Mesothelial cell of epicardium (in vitro differentiated cells): ENCODE data around the gene TRAF3. TPM values are rescaled to one million over a fixed set of nuclear protein-coding genes. Genes with fewer than 3 reads are reported as not detected.
"Not testable (repeated sequence)": the region's sequence is repeated elsewhere in the genome, so short reads cannot be mapped to it uniquely, and the experiment has no call there.

Experiments
- DNase-seq, 2 experiments: peaks; one replicate each; pipeline ENCODE4 v3.0.0; 2021; ENCODE audit warnings: low spot score in 2 of 2; ENCODE audit not compliant: unreplicated experiment in 2 of 2
- H3K27ac Mint-ChIP-seq: 2 replicates; pipeline ENCODE4 v1.8.0; 2021; ENCODE audit warnings: mixed read lengths
- H3K27me3 Mint-ChIP-seq: 2 replicates; pipeline ENCODE4 v1.8.0; 2021; ENCODE audit warnings: low read depth, mixed read lengths
- H3K36me3 Mint-ChIP-seq: 2 replicates; pipeline ENCODE4 v1.8.0; 2021; ENCODE audit warnings: mixed read lengths
- H3K4me1 Mint-ChIP-seq: 2 replicates; pipeline ENCODE4 v1.8.0; 2021; ENCODE audit warnings: mixed read lengths
- H3K4me3 Mint-ChIP-seq: 2 replicates; pipeline ENCODE4 v1.8.0; 2021; ENCODE audit warnings: mild to moderate bottlenecking, moderate library complexity, mixed read lengths
- H3K9me3 Mint-ChIP-seq: 2 replicates; pipeline ENCODE4 v1.8.0; 2021; ENCODE audit warnings: mixed read lengths
- CTCF ChIP-seq: fragments of 200-600 bp; sonication (generic); IDR thresholded peaks from one replicate; pipeline ENCODE4 v1.5.0; 2021; ENCODE audit warnings: antibody characterized with exemption; ENCODE audit not compliant: unreplicated experiment
- total RNA-seq: library from RNA; stranded (reverse); gene quantifications from 3 replicates; pipeline ENCODE4 v1.2.1, GENCODE V29; 2021

Gene TRAF3
- total RNA-seq, 1 donor from 2014 or later = 26.4 TPM

- no peak for DNase-seq
- no peak overlapping the region for H3K27ac Mint-ChIP-seq
- H3K4me3 Mint-ChIP-seq = no peak overlapping the region
- no peak for TF ChIP-seq CTCF
- H3K9me3 Mint-ChIP-seq = no peaks in the 10 kb centered on the region
- H3K27me3 Mint-ChIP-seq = no peaks in the 10 kb centered on the region
- H3K4me1 Mint-ChIP-seq = peaks cover 9% of the 10 kb centered on the region
- no peaks in the 10 kb centered on the region for H3K36me3 Mint-ChIP-seq
Observed at GRCh38 chr14:102764220-102764671, 13.0 kb upstream of the TRAF3 start.

- H3K27me3 Mint-ChIP-seq, DNase-seq, H3K27ac Mint-ChIP-seq, H3K4me1 Mint-ChIP-seq, H3K36me3 Mint-ChIP-seq, H3K9me3 Mint-ChIP-seq, H3K4me3 Mint-ChIP-seq: not testable (repeated sequence)
Observed at GRCh38 chr14:102765770-102766169, 11.5 kb upstream of the TRAF3 start.

- Mint-ChIP-seq H3K9me3 (no peaks in the 10 kb centered on the region), H3K27me3 (no peaks in the 10 kb centered on the region), H3K4me1 (peaks cover 2% of the 10 kb centered on the region), H3K4me3 (no peak overlapping the region), H3K27ac (no peak overlapping the region), H3K36me3 (no peaks in the 10 kb centered on the region)
- TF ChIP-seq CTCF = no peak
- DNase-seq = no peak
Observed at GRCh38 chr14:102768223-102769048, 8.8 kb upstream of the TRAF3 start.

GRCh38 chr14:102769049-102769327 lies 8.3 kb upstream of the TRAF3 start:
- no peak for TF ChIP-seq CTCF
- Mint-ChIP-seq H3K36me3 (no peaks in the 10 kb centered on the region), H3K27me3 (no peaks in the 10 kb centered on the region), H3K4me3 (no peak overlapping the region), H3K9me3 (no peaks in the 10 kb centered on the region), H3K4me1 (peaks cover 2% of the 10 kb centered on the region), H3K27ac (no peak overlapping the region)
- DNase-seq = no peak

GRCh38 chr14:102770147-102771123 lies 6.8 kb upstream of the TRAF3 start:
- Mint-ChIP-seq H3K9me3 (no peaks in the 10 kb centered on the region), H3K36me3 (no peaks in the 10 kb centered on the region), H3K27me3 (no peaks in the 10 kb centered on the region), H3K4me1 (peaks cover 9% of the 10 kb centered on the region), H3K27ac (no peak overlapping the region), H3K4me3 (no peak overlapping the region)
- no peak for DNase-seq
- no peak for TF ChIP-seq CTCF

GRCh38 chr14:102771144-102771543 lies 6.1 kb upstream of the TRAF3 start:
- no peak for DNase-seq
- H3K4me3 Mint-ChIP-seq = no peak overlapping the region
- H3K27ac Mint-ChIP-seq = no peak overlapping the region
- no peaks in the 10 kb centered on the region for H3K9me3 Mint-ChIP-seq
- H3K4me1 Mint-ChIP-seq = peaks cover 9% of the 10 kb centered on the region
- H3K27me3 Mint-ChIP-seq = no peaks in the 10 kb centered on the region
- H3K36me3 Mint-ChIP-seq = no peaks in the 10 kb centered on the region
- TF ChIP-seq CTCF = no peak
